ENCODE measurements around the gene GNA15. TPM values are rescaled to one million over a fixed set of nuclear protein-coding genes. Genes with fewer than 3 reads are reported as not detected.

GNA15 gene
- total and polyA plus RNA-seq, 9 donors = 1.2 to 4.8 (median 1.4) TPM

GRCh38 chr19:3100747-3101730 is 34.8 kb upstream of the GNA15 start:
- Histone ChIP-seq H3K36me3 (no peaks in the 10 kb centered on the region), H3K4me1 (ENCODE audit: insufficient read depth) (peaks cover 42% of the 10 kb centered on the region), H3K4me3 (no peak overlapping the region), H3K27ac (no peak overlapping the region), H3K9me3 (no peaks in the 10 kb centered on the region), H3K27me3 (no peaks in the 10 kb centered on the region)
- peak in 2 of 5 donors; percentile 17 to 32 for DNase-seq
- 78 to 82% (median 81%) methylated on average over 32 to 33 of the region's 34 CpGs for WGBS, 3 donors
- TF ChIP-seq CTCF (IDR thresholded peaks at IDR 0.05) = no peak
- no peak for TF ChIP-seq EP300 (IDR thresholded peaks at IDR 0.05)
- intact Hi-C loops (cut with DNase I) = loop anchor here in 1 of 4 donors (10.0 kb wide), 1 partner anchor 146 kb away; no protein-coding TSS in a partner anchor

- Histone ChIP-seq H3K4me3 (no peak overlapping the region), H3K27me3 (no peaks in the 10 kb centered on the region), H3K4me1 (ENCODE audit: insufficient read depth) (peaks cover 31% of the 10 kb centered on the region), H3K36me3 (no peaks in the 10 kb centered on the region), H3K27ac (no peak overlapping the region), H3K9me3 (no peaks in the 10 kb centered on the region)
- intact Hi-C loops (cut with DNase I) = loop anchor here in 1 of 4 donors (10.0 kb wide), 1 partner anchor 148 kb away; no protein-coding TSS in a partner anchor
- peak in 1 of 5 donors; percentile 23 for DNase-seq
- WGBS, 3 donors = 88 to 89% (median 88%) methylated on average over 31 to 34 of the region's 34 CpGs
- TF ChIP-seq POLR2A (IDR thresholded peaks at IDR 0.05) = no peak
- TF ChIP-seq EP300 (IDR thresholded peaks at IDR 0.05) = no peak
- TF ChIP-seq CTCF (IDR thresholded peaks at IDR 0.05) = no peak
Observed at GRCh38 chr19:3102239-3103140, 33.3 kb upstream of the GNA15 start.

- Histone ChIP-seq H3K9me3 (no peaks in the 10 kb centered on the region), H3K36me3 (no peaks in the 10 kb centered on the region), H3K4me1 (ENCODE audit: insufficient read depth) (peaks cover 14% of the 10 kb centered on the region), H3K4me3 (no peak overlapping the region), H3K27me3 (no peaks in the 10 kb centered on the region), H3K27ac (no peak overlapping the region)
- DNase-seq = no peak
- intact Hi-C loops (cut with DNase I) = loop anchor here in 1 of 4 donors (10.0 kb wide), 1 partner anchor 150 kb away; no protein-coding TSS in a partner anchor
- 73 to 85% (median 78%) methylated on average over 10 of the region's 10 CpGs for WGBS, 3 donors
- TF ChIP-seq POLR2A (IDR thresholded peaks at IDR 0.05) = no peak
- TF ChIP-seq EP300 (IDR thresholded peaks at IDR 0.05) = no peak
- TF ChIP-seq CTCF (IDR thresholded peaks at IDR 0.05) = no peak
Observed at GRCh38 chr19:3104708-3104983, 31.2 kb upstream of the GNA15 start.
